Measurements from ENCODE around the gene ASB3. TPM values are rescaled to one million over a fixed set of nuclear protein-coding genes. Genes with fewer than 3 reads are reported as not detected.

Gene ASB3
- total RNA-seq, 1 experiment from 2014 or later: 11.9 TPM

DNA sequence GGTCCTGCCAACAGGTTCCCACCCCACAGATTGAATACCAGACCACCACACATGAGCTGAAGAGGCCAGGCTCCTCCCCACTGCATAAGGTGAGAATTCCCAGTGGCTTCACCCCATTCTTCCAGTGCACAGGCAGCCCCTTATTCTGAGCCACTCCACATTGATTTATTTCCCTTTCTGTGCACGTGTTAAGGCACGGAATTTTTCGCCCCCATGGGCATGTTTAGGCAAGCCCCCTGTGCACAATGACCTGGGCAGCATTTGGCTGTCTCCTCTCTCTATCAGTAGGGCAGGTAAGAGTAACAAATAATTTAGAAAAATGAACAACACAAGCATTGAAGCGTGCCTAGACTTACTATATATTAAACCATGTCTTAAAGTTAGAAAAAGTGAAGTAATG, 34.4 kb downstream of the ASB3 start:
- peak overlapping the region; percentile 38 for H3K4me2 ChIP-seq (ENCODE audit: low read length)
- H3K79me2 ChIP-seq (ENCODE audit: low read length): no peaks in the 10 kb centered on the region
- no peak for ATAC-seq
- BruUV-seq (replicated peaks): no TSS peak
- DNase-seq: no peak
- no peak for TF ChIP-seq EZH2 (IDR thresholded peaks at IDR 0.05; ENCODE audit: low read length, unreplicated experiment)
- TF ChIP-seq EZH2phosphoT487 (IDR thresholded peaks at IDR 0.05; ENCODE audit: borderline replicate concordance, low read length): no peak
- TF ChIP-seq, protein P1, sequence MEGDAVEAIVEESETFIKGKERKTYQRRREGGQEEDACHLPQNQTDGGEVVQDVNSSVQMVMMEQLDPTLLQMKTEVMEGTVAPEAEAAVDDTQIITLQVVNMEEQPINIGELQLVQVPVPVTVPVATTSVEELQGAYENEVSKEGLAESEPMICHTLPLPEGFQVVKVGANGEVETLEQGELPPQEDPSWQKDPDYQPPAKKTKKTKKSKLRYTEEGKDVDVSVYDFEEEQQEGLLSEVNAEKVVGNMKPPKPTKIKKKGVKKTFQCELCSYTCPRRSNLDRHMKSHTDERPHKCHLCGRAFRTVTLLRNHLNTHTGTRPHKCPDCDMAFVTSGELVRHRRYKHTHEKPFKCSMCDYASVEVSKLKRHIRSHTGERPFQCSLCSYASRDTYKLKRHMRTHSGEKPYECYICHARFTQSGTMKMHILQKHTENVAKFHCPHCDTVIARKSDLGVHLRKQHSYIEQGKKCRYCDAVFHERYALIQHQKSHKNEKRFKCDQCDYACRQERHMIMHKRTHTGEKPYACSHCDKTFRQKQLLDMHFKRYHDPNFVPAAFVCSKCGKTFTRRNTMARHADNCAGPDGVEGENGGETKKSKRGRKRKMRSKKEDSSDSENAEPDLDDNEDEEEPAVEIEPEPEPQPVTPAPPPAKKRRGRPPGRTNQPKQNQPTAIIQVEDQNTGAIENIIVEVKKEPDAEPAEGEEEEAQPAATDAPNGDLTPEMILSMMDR (conservative IDR thresholded peaks at IDR 0.05; ENCODE audit: low read depth, low read length): no peak
- peak overlapping the region; percentile 82 for H3K27ac ChIP-seq (ENCODE audit: low read length)
- H3K4me3 ChIP-seq (ENCODE audit: low read length): no peak overlapping the region
- no peak overlapping the region for H2AFZ ChIP-seq (ENCODE audit: low read length)
- no peaks in the 10 kb centered on the region for H3K9me2 ChIP-seq (replicated peaks; ENCODE audit: low read length)
- peak overlapping the region; percentile 37; the same call in 1 of the 2 replicates for H3K9ac ChIP-seq (ENCODE audit: low read length)
- H3F3A ChIP-seq (ENCODE audit: low read length, unreplicated experiment): peaks cover 9% of the 10 kb centered on the region
- H3K36me3 ChIP-seq (ENCODE audit: low read depth, low read length): peaks cover 3% of the 10 kb centered on the region; the same call in 1 of the 2 replicates
- no peaks in the 10 kb centered on the region for H3K9me3 ChIP-seq (ENCODE audit: low read length)
- H3K4me1 ChIP-seq (ENCODE audit: insufficient read depth, low read length): peaks cover 45% of the 10 kb centered on the region
- H4K20me1 ChIP-seq (ENCODE audit: low read length): no peaks in the 10 kb centered on the region
- intact Hi-C loops (cut with micrococcal nuclease): no loop called here
- no peaks in the 10 kb centered on the region for H3K27me3 ChIP-seq (ENCODE audit: low read length)
- ChIA-PET CTCF (no interaction called here), POLR2A (ENCODE audit: unreplicated experiment) (no interaction called here)

DNA sequence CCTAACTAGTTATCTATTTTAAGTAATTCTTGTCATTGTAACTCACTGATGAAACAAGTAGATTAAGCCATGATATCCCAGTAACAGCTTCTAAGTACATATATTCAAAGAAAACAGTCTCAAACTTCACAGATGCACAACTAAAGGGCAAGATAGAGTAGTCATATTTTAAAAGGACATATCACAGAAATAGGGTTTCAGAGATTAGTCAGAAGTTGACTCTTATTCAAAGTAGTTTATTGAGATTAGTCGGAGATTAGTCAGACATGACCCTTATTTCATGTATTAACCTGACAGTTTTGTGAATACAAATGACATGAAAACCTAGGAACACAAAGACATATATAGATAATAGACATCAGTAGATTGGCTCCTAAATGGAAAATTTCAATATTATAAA, 35.0 kb downstream of the ASB3 start:
- ChIA-PET POLR2A (ENCODE audit: unreplicated experiment) (no interaction called here), CTCF (no interaction called here)
- H3K9ac ChIP-seq (ENCODE audit: low read length): peak overlapping the region; percentile 18; the same call in 1 of the 2 replicates
- H3K4me1 ChIP-seq (ENCODE audit: insufficient read depth, low read length): peaks cover 45% of the 10 kb centered on the region
- H3K9me2 ChIP-seq (replicated peaks; ENCODE audit: low read length): no peaks in the 10 kb centered on the region
- BruUV-seq (replicated peaks): no TSS peak
- H2AFZ ChIP-seq (ENCODE audit: low read length): no peak overlapping the region
- peak overlapping the region; percentile 67 for H3K4me2 ChIP-seq (ENCODE audit: low read length)
- no peaks in the 10 kb centered on the region for H4K20me1 ChIP-seq (ENCODE audit: low read length)
- DNase-seq (peak; percentile 90), ATAC-seq (peak; percentile 76)
- H3K27me3 ChIP-seq (ENCODE audit: low read length): no peaks in the 10 kb centered on the region
- peaks cover 3% of the 10 kb centered on the region; the same call in 1 of the 2 replicates for H3K36me3 ChIP-seq (ENCODE audit: low read depth, low read length)
- TF ChIP-seq EZH2 (IDR thresholded peaks at IDR 0.05; ENCODE audit: low read length, unreplicated experiment) (no peak), EZH2phosphoT487 (IDR thresholded peaks at IDR 0.05; ENCODE audit: borderline replicate concordance, low read length) (no peak)
- TF ChIP-seq, protein P1 (conservative IDR thresholded peaks at IDR 0.05; ENCODE audit: low read depth, low read length): no peak
- H3K27ac ChIP-seq (ENCODE audit: low read length): peak overlapping the region; percentile 82
- peaks cover 9% of the 10 kb centered on the region for H3F3A ChIP-seq (ENCODE audit: low read length, unreplicated experiment)
- H3K79me2 ChIP-seq (ENCODE audit: low read length): no peaks in the 10 kb centered on the region
- H3K9me3 ChIP-seq (ENCODE audit: low read length): no peaks in the 10 kb centered on the region
- 0 out of 2 replicates have a peak overlapping the region, but pooled peaks have one; percentile 7 for H3K4me3 ChIP-seq (ENCODE audit: low read length)
- intact Hi-C loops (cut with micrococcal nuclease): no loop called here

DNA sequence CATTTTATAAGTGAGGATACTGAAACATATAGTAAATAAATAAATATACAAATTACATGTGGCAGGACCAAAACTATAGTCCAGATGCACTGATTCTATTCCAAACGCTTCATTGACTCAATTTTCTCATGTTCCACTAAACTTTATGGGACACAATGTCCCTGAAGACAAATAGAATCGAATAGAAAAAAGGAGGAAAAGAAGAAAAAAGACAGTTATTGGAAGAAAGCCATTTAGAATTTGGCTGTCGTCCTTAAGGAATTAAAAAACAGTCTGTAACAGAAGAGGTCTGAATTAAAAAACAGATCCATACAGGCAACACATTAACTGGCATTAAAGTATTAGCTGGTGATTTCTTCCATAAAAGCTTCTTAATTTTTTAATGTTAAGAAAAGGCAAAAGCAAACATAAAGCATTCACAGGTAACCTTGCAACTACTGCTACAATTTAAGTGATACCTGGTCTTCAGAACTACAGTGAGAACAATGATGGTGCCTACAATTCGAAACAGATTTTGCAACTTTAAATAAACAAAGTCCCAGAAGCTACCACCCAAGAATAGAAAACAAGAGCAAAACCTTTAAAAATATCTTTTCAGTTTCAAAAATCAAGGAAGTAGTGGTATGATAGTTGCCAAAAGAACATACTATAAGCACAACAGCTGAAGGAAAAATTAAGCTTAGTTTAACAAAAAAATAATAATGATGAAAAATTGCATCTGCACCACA, 36.5 kb downstream of the ASB3 start:
- Histone ChIP-seq H4K20me1 (ENCODE audit: low read length) (no peaks in the 10 kb centered on the region), H3K27me3 (ENCODE audit: low read length) (no peaks in the 10 kb centered on the region), H3K36me3 (ENCODE audit: low read depth, low read length) (no peaks in the 10 kb centered on the region; the same call in 1 of the 2 replicates), H3K9ac (ENCODE audit: low read length) (no peak overlapping the region), H3K4me3 (ENCODE audit: low read length) (no peak overlapping the region), H3K9me2 (replicated peaks; ENCODE audit: low read length) (no peaks in the 10 kb centered on the region), H3F3A (ENCODE audit: low read length, unreplicated experiment) (peaks cover 5% of the 10 kb centered on the region), H3K4me1 (ENCODE audit: insufficient read depth, low read length) (peaks cover 38% of the 10 kb centered on the region), H3K4me2 (ENCODE audit: low read length) (no peak overlapping the region), H3K79me2 (ENCODE audit: low read length) (no peaks in the 10 kb centered on the region), H2AFZ (ENCODE audit: low read length) (no peak overlapping the region), H3K27ac (ENCODE audit: low read length) (no peak overlapping the region), H3K9me3 (ENCODE audit: low read length) (no peaks in the 10 kb centered on the region)
- no peak for ATAC-seq
- BruUV-seq (replicated peaks): no TSS peak
- ChIA-PET POLR2A (ENCODE audit: unreplicated experiment) (no interaction called here), CTCF (no interaction called here)
- intact Hi-C loops (cut with micrococcal nuclease): no loop called here
- TF ChIP-seq EZH2phosphoT487 (IDR thresholded peaks at IDR 0.05; ENCODE audit: borderline replicate concordance, low read length) (no peak), EZH2 (IDR thresholded peaks at IDR 0.05; ENCODE audit: low read length, unreplicated experiment) (no peak)
- TF ChIP-seq, protein P1 (conservative IDR thresholded peaks at IDR 0.05; ENCODE audit: low read depth, low read length): no peak
- DNase-seq: no peak

All from PC-3 (cell line).